ENCODE results near the gene CCDC80.

DNA sequence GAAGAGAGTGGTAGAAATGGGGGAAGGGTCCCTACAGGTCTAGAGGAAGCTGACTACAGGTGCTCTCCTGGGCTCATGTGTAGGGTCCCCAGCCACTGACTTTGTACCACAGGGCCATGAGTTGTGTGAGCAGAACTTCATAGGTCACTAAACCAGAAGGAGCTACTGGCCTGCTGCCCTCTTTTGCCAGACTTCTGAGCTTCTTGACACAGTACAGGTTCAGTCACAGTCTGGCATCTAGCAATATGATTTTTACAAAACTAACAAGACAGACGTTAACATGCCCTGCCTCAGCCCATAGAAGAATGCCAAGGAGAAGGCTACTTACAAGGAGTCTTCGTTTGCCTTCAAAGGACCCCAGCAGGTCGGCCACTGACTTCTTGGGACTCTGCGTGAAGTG is 3.2 kb downstream of the CCDC80 start:
- TF ChIP-seq CTCF (IDR thresholded peaks at IDR 0.05) (no peak), POLR2A (IDR thresholded peaks at IDR 0.05) (no peak)
